ENCODE data around the gene GAPVD1. TPM values are rescaled to one million over a fixed set of nuclear protein-coding genes. Genes with fewer than 3 reads are reported as not detected.

The GAPVD1 gene
- total RNA-seq, 1 donor from 2014 or later = 37.9 TPM

GRCh38 chr9:125416517-125416916, 154.9 kb downstream of the GAPVD1 start:
- no peak overlapping the region for H3K27ac Mint-ChIP-seq (ENCODE audit: unreplicated experiment)
- H3K4me1 Mint-ChIP-seq (ENCODE audit: unreplicated experiment) = no peaks in the 10 kb centered on the region
- H3K36me3 Mint-ChIP-seq (ENCODE audit: low read depth, unreplicated experiment) = no peaks in the 10 kb centered on the region
- no peak for DNase-seq (ENCODE audit: low spot score)
- H3K9me3 Mint-ChIP-seq (ENCODE audit: unreplicated experiment) = no peaks in the 10 kb centered on the region
- TF ChIP-seq, protein P1, sequence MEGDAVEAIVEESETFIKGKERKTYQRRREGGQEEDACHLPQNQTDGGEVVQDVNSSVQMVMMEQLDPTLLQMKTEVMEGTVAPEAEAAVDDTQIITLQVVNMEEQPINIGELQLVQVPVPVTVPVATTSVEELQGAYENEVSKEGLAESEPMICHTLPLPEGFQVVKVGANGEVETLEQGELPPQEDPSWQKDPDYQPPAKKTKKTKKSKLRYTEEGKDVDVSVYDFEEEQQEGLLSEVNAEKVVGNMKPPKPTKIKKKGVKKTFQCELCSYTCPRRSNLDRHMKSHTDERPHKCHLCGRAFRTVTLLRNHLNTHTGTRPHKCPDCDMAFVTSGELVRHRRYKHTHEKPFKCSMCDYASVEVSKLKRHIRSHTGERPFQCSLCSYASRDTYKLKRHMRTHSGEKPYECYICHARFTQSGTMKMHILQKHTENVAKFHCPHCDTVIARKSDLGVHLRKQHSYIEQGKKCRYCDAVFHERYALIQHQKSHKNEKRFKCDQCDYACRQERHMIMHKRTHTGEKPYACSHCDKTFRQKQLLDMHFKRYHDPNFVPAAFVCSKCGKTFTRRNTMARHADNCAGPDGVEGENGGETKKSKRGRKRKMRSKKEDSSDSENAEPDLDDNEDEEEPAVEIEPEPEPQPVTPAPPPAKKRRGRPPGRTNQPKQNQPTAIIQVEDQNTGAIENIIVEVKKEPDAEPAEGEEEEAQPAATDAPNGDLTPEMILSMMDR (IDR thresholded peaks at IDR 0.05; ENCODE audit: unreplicated experiment) = no peak
- H3K27me3 Mint-ChIP-seq (ENCODE audit: unreplicated experiment) = peaks cover 4% of the 10 kb centered on the region
- H3K4me3 Mint-ChIP-seq (ENCODE audit: unreplicated experiment) = no peak overlapping the region

Other genes with a start within 250 kb of the GAPVD1 start
- 12.3 TPM for gene SCAI, start 118.3 kb upstream of the GAPVD1 start, total RNA-seq (ENCODE audit: unreplicated experiment)
- gene PPP6C, start 72.0 kb upstream of the GAPVD1 start, total RNA-seq (ENCODE audit: unreplicated experiment) = 46.0 TPM
- 8.5 TPM for gene RABEPK, start 61.3 kb upstream of the GAPVD1 start, total RNA-seq (ENCODE audit: unreplicated experiment)
- gene HSPA5, start 20.5 kb upstream of the GAPVD1 start, total RNA-seq (ENCODE audit: unreplicated experiment) = 260 TPM

Measured in endothelial cell (in vitro differentiated cells).